NB4 (cell line): ENCODE measurements around the gene GRIK4.

ENCODE experiments used
- CTCF ChIP-seq: IDR thresholded peaks from one replicate; pipeline ENCODE4 v1.5.1; 2012; ENCODE audit warnings: low read depth, low read length
- POLR2A ChIP-seq: IDR thresholded peaks from 2 replicates; pipeline ENCODE4 v1.6.1; 2011; ENCODE audit warnings: mild to moderate bottlenecking; ENCODE audit not compliant: insufficient read length; ENCODE audit errors: extremely low read depth
- TF ChIP-seq, protein P1 (sequence below): IDR thresholded peaks from 2 replicates; pipeline ENCODE4 v1.6.1; 2011; ENCODE audit warnings: low read depth, low read length

GRCh38 chr11:120590472-120590871 is 78.9 kb downstream of the GRIK4 start:
- TF ChIP-seq CTCF: no peak
- TF ChIP-seq POLR2A: no peak
- TF ChIP-seq, protein P1, sequence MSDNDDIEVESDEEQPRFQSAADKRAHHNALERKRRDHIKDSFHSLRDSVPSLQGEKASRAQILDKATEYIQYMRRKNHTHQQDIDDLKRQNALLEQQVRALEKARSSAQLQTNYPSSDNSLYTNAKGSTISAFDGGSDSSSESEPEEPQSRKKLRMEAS: no peak
